ENCODE data around the gene WDFY2. TPM values are rescaled to one million over a fixed set of nuclear protein-coding genes. Genes with fewer than 3 reads are reported as not detected.

Gene WDFY2
- total and polyA plus RNA-seq, 2 experiments from 2014 or later, result 11.4 to 24.0 TPM

DNA sequence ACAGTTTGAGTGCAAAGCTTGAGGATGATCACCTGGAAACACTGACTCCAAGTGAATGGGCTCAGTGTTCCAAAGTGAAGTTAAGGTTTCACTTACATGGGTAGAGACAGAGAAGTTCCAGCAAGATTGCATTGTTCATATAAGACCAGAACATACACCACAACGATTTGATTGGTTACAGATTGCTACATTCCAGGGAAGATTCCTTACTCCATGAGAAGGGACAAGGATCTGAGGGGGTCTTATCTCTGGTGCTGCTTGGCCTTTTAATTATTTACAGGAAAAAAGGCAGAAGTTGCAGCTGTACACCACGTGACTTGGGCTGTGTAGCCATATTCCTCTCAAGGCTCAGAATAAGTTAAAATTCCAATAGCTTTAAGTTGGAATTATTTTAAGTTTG is 12.3 kb downstream of the WDFY2 start:
- peak overlapping the region; percentile 82 for H3K27ac Mint-ChIP-seq
- no peak overlapping the region for H3K4me3 ChIP-seq
- no peak overlapping the region for H3K4me2 ChIP-seq
- no peaks in the 10 kb centered on the region for H3F3A ChIP-seq (replicated peaks; ENCODE audit: low read depth)
- H4K20me1 ChIP-seq (replicated peaks; ENCODE audit: insufficient read depth), result peaks cover 2% of the 10 kb centered on the region
- H3K4me1 ChIP-seq (ENCODE audit: insufficient read depth), result peaks cover 54% of the 10 kb centered on the region
- TF ChIP-seq EZH2 (IDR thresholded peaks at IDR 0.05; ENCODE audit: low read depth, unreplicated experiment), result no peak
- TF ChIP-seq ZNF331 (CRISPR knock-in tag; IDR thresholded peaks at IDR 0.05; ENCODE audit: low read depth), result no peak
- TF ChIP-seq ETS1 (IDR thresholded peaks at IDR 0.05), result no peak
- TF ChIP-seq, protein P1, sequence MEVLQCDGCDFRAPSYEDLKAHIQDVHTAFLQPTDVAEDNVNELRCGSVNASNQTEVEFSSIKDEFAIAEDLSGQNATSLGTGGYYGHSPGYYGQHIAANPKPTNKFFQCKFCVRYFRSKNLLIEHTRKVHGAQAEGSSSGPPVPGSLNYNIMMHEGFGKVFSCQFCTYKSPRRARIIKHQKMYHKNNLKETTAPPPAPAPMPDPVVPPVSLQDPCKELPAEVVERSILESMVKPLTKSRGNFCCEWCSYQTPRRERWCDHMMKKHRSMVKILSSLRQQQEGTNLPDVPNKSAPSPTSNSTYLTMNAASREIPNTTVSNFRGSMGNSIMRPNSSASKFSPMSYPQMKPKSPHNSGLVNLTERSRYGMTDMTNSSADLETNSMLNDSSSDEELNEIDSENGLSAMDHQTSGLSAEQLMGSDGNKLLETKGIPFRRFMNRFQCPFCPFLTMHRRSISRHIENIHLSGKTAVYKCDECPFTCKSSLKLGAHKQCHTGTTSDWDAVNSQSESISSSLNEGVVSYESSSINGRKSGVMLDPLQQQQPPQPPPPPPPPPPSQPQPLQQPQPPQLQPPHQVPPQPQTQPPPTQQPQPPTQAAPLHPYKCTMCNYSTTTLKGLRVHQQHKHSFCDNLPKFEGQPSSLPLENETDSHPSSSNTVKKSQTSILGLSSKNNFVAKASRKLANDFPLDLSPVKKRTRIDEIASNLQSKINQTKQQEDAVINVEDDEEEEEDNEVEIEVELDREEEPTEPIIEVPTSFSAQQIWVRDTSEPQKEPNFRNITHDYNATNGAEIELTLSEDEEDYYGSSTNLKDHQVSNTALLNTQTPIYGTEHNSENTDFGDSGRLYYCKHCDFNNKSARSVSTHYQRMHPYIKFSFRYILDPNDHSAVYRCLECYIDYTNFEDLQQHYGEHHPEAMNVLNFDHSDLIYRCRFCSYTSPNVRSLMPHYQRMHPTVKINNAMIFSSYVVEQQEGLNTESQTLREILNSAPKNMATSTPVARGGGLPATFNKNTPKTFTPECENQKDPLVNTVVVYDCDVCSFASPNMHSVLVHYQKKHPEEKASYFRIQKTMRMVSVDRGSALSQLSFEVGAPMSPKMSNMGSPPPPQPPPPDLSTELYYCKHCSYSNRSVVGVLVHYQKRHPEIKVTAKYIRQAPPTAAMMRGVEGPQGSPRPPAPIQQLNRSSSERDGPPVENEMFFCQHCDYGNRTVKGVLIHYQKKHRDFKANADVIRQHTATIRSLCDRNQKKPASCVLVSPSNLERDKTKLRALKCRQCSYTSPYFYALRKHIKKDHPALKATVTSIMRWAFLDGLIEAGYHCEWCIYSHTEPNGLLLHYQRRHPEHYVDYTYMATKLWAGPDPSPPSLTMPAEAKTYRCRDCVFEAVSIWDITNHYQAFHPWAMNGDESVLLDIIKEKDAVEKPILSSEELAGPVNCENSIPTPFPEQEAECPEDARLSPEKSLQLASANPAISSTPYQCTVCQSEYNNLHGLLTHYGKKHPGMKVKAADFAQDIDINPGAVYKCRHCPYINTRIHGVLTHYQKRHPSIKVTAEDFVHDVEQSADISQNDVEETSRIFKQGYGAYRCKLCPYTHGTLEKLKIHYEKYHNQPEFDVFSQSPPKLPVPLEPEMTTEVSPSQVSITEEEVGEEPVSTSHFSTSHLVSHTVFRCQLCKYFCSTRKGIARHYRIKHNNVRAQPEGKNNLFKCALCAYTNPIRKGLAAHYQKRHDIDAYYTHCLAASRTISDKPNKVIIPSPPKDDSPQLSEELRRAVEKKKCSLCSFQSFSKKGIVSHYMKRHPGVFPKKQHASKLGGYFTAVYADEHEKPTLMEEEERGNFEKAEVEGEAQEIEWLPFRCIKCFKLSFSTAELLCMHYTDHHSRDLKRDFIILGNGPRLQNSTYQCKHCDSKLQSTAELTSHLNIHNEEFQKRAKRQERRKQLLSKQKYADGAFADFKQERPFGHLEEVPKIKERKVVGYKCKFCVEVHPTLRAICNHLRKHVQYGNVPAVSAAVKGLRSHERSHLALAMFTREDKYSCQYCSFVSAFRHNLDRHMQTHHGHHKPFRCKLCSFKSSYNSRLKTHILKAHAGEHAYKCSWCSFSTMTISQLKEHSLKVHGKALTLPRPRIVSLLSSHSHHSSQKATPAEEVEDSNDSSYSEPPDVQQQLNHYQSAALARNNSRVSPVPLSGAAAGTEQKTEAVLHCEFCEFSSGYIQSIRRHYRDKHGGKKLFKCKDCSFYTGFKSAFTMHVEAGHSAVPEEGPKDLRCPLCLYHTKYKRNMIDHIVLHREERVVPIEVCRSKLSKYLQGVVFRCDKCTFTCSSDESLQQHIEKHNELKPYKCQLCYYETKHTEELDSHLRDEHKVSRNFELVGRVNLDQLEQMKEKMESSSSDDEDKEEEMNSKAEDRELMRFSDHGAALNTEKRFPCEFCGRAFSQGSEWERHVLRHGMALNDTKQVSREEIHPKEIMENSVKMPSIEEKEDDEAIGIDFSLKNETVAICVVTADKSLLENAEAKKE (CRISPR knock-in tag; IDR thresholded peaks at IDR 0.05), result no peak
- no peak for TF ChIP-seq POLR2AphosphoS5 (IDR thresholded peaks at IDR 0.05; ENCODE audit: low read depth)
- no peak for TF ChIP-seq NANOG (IDR thresholded peaks at IDR 0.05; ENCODE audit: borderline replicate concordance)
- TF ChIP-seq EZH2phosphoT487 (IDR thresholded peaks at IDR 0.05; ENCODE audit: unreplicated experiment), result no peak
- no peak for TF ChIP-seq STAT1 (IDR thresholded peaks at IDR 0.05; ENCODE audit: unreplicated experiment)
- H3K9me3 Mint-ChIP-seq, result no peaks in the 10 kb centered on the region
- no peak overlapping the region for H3K4me3 Mint-ChIP-seq
- H3K4me1 Mint-ChIP-seq, result peaks cover 60% of the 10 kb centered on the region
- H3K27ac ChIP-seq (ENCODE audit: low read depth), result 0 out of 2 replicates have a peak overlapping the region, but pooled peaks have one; percentile 3
- no peak for DNase-seq (ENCODE audit: low spot score)
- H2AFZ ChIP-seq, result no peak overlapping the region
- H3K36me3 ChIP-seq (ENCODE audit: insufficient read depth), result no peaks in the 10 kb centered on the region
- H3K9me2 ChIP-seq (ENCODE audit: insufficient read depth), result no peaks in the 10 kb centered on the region
- H3K27me3 Mint-ChIP-seq (ENCODE audit: insufficient read depth, low read depth, poor library complexity), result peaks cover 3% of the 10 kb centered on the region
- no peaks in the 10 kb centered on the region for H3K27me3 ChIP-seq (ENCODE audit: insufficient read depth)
- H3K79me2 ChIP-seq (replicated peaks; ENCODE audit: insufficient read depth), result peaks cover 100% of the 10 kb centered on the region
- no peaks in the 10 kb centered on the region for H3K36me3 Mint-ChIP-seq (ENCODE audit: low read depth)
- no peak for ATAC-seq
